ENCODE results near the gene RNF207. TPM values are rescaled to one million over a fixed set of nuclear protein-coding genes. Genes with fewer than 3 reads are reported as not detected.

RNF207 gene
- total RNA-seq, 1 donor from 2014 or later = 3.1 TPM

DNA sequence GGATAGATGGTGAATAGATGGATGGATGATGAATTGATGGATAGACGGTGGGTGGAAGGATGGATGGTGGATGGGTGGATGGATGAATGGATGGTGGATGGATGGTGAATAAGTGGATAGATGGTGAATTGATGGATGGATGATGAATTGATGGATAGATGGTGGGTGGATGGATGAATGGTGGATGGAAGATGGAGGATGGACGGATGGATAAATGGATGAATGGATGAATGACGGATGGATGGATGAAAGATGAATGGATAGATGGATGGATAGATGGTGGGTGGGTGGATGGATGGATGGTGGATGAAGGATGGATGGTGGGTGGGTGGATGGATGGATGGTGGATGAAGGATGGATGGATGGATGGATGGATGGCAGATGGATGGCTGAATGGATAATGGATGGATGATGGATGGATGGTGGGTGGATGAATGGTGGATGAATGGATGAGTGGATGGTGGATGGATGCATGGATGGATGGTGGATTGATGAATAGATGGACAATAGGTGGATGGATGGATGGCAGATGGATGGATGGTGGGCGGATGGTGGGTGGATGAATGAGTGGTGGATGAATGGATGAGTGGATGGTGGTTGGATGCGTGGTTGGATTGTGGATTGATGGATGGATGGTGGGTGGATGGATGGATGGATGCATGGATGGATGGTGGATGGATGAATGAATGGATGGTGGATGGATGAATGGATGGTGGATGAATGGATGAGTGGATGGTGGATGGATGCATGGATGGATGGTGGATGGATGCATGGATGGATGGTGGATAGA, 31.1 kb upstream of the RNF207 start:
- peaks cover 20% of the 10 kb centered on the region for H3K27me3 Mint-ChIP-seq (ENCODE audit: insufficient read depth, low read depth)
- no peaks in the 10 kb centered on the region for H3K79me2 ChIP-seq (ENCODE audit: low read depth)
- H3K4me1 ChIP-seq = peaks cover 7% of the 10 kb centered on the region
- no peaks in the 10 kb centered on the region for H3K9me3 ChIP-seq (ENCODE audit: low read depth)
- no peaks in the 10 kb centered on the region for H3K36me3 ChIP-seq
- no peaks in the 10 kb centered on the region for H3K9me3 Mint-ChIP-seq
- no peaks in the 10 kb centered on the region for H3F3A ChIP-seq (ENCODE audit: low read depth)
- no peak overlapping the region for H3K4me3 Mint-ChIP-seq
- H3K4me3 ChIP-seq = no peak overlapping the region
- no peaks in the 10 kb centered on the region for H3K36me3 Mint-ChIP-seq
- H3K4me2 ChIP-seq = no peak overlapping the region
- no peak overlapping the region for H3K27ac ChIP-seq
- H2AFZ ChIP-seq (replicated peaks) = no peak overlapping the region
- TF ChIP-seq CTCF (IDR thresholded peaks at IDR 0.05) = no peak
- no peak for TF ChIP-seq EZH2 (IDR thresholded peaks at IDR 0.05)
- TF ChIP-seq EZH2phosphoT487 (IDR thresholded peaks at IDR 0.05) = no peak
- H3K4me1 Mint-ChIP-seq = peaks cover 2% of the 10 kb centered on the region
- peaks cover 20% of the 10 kb centered on the region for H4K20me1 ChIP-seq (ENCODE audit: low read depth)
- H3K27me3 ChIP-seq = peaks cover 51% of the 10 kb centered on the region
- H3K27ac Mint-ChIP-seq = no peak overlapping the region
- no peak for DNase-seq (ENCODE audit: low spot score)
- no peak overlapping the region for H3K9ac ChIP-seq

GRCh38 chr1:6175411-6175828, 30.5 kb upstream of the RNF207 start:
- TF ChIP-seq CTCF (IDR thresholded peaks at IDR 0.05) (no peak), EZH2phosphoT487 (IDR thresholded peaks at IDR 0.05) (no peak), EZH2 (IDR thresholded peaks at IDR 0.05) (no peak)
- H3K4me2 ChIP-seq = no peak overlapping the region
- no peaks in the 10 kb centered on the region for H3K36me3 Mint-ChIP-seq
- no peaks in the 10 kb centered on the region for H3K36me3 ChIP-seq
- no peak overlapping the region for H3K9ac ChIP-seq
- H3K9me3 Mint-ChIP-seq = no peaks in the 10 kb centered on the region
- no peak overlapping the region for H3K27ac ChIP-seq
- no peak overlapping the region for H2AFZ ChIP-seq (replicated peaks)
- no peaks in the 10 kb centered on the region for H3K79me2 ChIP-seq (ENCODE audit: low read depth)
- H3K27me3 ChIP-seq = peaks cover 57% of the 10 kb centered on the region
- DNase-seq (ENCODE audit: low spot score) = no peak
- no peak overlapping the region for H3K4me3 ChIP-seq
- H3K9me3 ChIP-seq (ENCODE audit: low read depth) = no peaks in the 10 kb centered on the region
- peaks cover 23% of the 10 kb centered on the region for H4K20me1 ChIP-seq (ENCODE audit: low read depth)
- peaks cover 4% of the 10 kb centered on the region for H3F3A ChIP-seq (ENCODE audit: low read depth)
- peaks cover 2% of the 10 kb centered on the region for H3K4me1 Mint-ChIP-seq
- H3K27me3 Mint-ChIP-seq (ENCODE audit: insufficient read depth, low read depth) = peaks cover 20% of the 10 kb centered on the region
- no peak overlapping the region for H3K4me3 Mint-ChIP-seq
- no peak overlapping the region for H3K27ac Mint-ChIP-seq
- H3K4me1 ChIP-seq = peaks cover 7% of the 10 kb centered on the region

DNA sequence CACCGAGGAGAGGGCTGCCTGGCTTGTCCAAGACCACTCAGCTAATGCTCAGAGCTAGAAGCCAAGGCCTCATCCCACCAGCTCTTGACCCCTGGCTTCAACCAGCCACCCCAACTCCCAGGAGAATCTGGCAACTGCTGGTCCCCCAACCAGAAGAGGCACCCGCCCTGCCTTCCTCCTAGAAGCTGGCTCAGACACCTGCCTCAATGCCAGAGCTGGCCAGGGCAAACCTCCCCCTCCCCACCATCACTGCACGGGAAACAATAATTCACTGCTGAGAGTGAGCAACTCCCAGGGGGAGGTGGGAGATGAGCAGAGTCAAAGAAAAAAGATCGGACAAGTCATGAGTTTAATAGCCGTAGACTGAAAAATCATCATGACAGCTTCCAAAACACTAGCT, 29.1 kb upstream of the RNF207 start:
- TF ChIP-seq CTCF (IDR thresholded peaks at IDR 0.05) (no peak), EZH2 (IDR thresholded peaks at IDR 0.05) (no peak), EZH2phosphoT487 (IDR thresholded peaks at IDR 0.05) (no peak)
- no peaks in the 10 kb centered on the region for H3K36me3 Mint-ChIP-seq
- H4K20me1 ChIP-seq (ENCODE audit: low read depth) = peaks cover 37% of the 10 kb centered on the region
- no peak for DNase-seq (ENCODE audit: low spot score)
- H3K27ac ChIP-seq = no peak overlapping the region
- H3K4me1 ChIP-seq = peaks cover 20% of the 10 kb centered on the region
- H3K79me2 ChIP-seq (ENCODE audit: low read depth) = no peaks in the 10 kb centered on the region
- H3K27me3 ChIP-seq = peaks cover 71% of the 10 kb centered on the region
- H3K27ac Mint-ChIP-seq = no peak overlapping the region
- peaks cover 14% of the 10 kb centered on the region for H3K4me1 Mint-ChIP-seq
- no peak overlapping the region for H3K4me2 ChIP-seq
- H3K4me3 Mint-ChIP-seq = no peak overlapping the region
- no peaks in the 10 kb centered on the region for H3K9me3 Mint-ChIP-seq
- H3K9me3 ChIP-seq (ENCODE audit: low read depth) = no peaks in the 10 kb centered on the region
- H3F3A ChIP-seq (ENCODE audit: low read depth) = peaks cover 18% of the 10 kb centered on the region
- H2AFZ ChIP-seq (replicated peaks) = no peak overlapping the region
- H3K36me3 ChIP-seq = no peaks in the 10 kb centered on the region
- no peak overlapping the region for H3K9ac ChIP-seq
- H3K4me3 ChIP-seq = no peak overlapping the region
- peaks cover 33% of the 10 kb centered on the region for H3K27me3 Mint-ChIP-seq (ENCODE audit: insufficient read depth, low read depth)
